Measurements from ENCODE around the gene EDC4.

DNA sequence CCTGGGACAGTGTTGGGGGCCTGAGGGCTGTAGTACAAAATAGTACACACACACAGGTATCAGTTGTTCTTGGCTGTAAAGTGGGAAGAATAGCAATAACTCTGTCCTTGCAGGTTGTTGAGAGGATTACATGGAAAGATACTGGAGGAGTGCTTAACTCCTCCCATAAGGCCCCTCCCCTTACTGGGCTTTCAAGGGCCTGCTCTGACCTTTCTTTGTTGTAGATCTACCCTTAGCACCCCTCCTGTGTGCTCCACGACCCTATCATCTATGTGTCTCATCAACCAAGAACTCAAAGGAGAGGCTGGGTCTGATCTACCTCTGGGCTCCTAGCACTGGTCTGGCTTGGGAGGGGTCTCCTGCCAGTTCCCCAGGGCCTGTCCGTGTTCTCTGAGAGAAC is 8.3 kb upstream of the EDC4 start:
- TF ChIP-seq ZNF23 (tag by site-specific recombination; IDR thresholded peaks at IDR 0.05; ENCODE audit: borderline replicate concordance): no peak
- TF ChIP-seq, protein P1, sequence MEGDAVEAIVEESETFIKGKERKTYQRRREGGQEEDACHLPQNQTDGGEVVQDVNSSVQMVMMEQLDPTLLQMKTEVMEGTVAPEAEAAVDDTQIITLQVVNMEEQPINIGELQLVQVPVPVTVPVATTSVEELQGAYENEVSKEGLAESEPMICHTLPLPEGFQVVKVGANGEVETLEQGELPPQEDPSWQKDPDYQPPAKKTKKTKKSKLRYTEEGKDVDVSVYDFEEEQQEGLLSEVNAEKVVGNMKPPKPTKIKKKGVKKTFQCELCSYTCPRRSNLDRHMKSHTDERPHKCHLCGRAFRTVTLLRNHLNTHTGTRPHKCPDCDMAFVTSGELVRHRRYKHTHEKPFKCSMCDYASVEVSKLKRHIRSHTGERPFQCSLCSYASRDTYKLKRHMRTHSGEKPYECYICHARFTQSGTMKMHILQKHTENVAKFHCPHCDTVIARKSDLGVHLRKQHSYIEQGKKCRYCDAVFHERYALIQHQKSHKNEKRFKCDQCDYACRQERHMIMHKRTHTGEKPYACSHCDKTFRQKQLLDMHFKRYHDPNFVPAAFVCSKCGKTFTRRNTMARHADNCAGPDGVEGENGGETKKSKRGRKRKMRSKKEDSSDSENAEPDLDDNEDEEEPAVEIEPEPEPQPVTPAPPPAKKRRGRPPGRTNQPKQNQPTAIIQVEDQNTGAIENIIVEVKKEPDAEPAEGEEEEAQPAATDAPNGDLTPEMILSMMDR (tag by site-specific recombination; IDR thresholded peaks at IDR 0.05): no peak
- no peak for TF ChIP-seq TCF7L2 (IDR thresholded peaks at IDR 0.05; ENCODE audit: borderline replicate concordance, low read depth, low read length)
- TF ChIP-seq, protein P2, sequence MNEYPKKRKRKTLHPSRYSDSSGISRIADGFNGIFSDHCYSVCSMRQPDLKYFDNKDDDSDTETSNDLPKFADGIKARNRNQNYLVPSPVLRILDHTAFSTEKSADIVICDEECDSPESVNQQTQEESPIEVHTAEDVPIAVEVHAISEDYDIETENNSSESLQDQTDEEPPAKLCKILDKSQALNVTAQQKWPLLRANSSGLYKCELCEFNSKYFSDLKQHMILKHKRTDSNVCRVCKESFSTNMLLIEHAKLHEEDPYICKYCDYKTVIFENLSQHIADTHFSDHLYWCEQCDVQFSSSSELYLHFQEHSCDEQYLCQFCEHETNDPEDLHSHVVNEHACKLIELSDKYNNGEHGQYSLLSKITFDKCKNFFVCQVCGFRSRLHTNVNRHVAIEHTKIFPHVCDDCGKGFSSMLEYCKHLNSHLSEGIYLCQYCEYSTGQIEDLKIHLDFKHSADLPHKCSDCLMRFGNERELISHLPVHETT (tag by site-specific recombination; IDR thresholded peaks at IDR 0.05): no peak
- TF ChIP-seq REST (tag by site-specific recombination; IDR thresholded peaks at IDR 0.05): no peak
- no peak for TF ChIP-seq ZNF561 (tag by site-specific recombination; IDR thresholded peaks at IDR 0.05; ENCODE audit: borderline replicate concordance)
- no peak for TF ChIP-seq BCL6B (tag by site-specific recombination; IDR thresholded peaks at IDR 0.05)
- no peak for TF ChIP-seq PRDM1 (tag by site-specific recombination; IDR thresholded peaks at IDR 0.05)
- no peak for TF ChIP-seq ZNF423 (tag by site-specific recombination; IDR thresholded peaks at IDR 0.05)
- TF ChIP-seq, protein P3, sequence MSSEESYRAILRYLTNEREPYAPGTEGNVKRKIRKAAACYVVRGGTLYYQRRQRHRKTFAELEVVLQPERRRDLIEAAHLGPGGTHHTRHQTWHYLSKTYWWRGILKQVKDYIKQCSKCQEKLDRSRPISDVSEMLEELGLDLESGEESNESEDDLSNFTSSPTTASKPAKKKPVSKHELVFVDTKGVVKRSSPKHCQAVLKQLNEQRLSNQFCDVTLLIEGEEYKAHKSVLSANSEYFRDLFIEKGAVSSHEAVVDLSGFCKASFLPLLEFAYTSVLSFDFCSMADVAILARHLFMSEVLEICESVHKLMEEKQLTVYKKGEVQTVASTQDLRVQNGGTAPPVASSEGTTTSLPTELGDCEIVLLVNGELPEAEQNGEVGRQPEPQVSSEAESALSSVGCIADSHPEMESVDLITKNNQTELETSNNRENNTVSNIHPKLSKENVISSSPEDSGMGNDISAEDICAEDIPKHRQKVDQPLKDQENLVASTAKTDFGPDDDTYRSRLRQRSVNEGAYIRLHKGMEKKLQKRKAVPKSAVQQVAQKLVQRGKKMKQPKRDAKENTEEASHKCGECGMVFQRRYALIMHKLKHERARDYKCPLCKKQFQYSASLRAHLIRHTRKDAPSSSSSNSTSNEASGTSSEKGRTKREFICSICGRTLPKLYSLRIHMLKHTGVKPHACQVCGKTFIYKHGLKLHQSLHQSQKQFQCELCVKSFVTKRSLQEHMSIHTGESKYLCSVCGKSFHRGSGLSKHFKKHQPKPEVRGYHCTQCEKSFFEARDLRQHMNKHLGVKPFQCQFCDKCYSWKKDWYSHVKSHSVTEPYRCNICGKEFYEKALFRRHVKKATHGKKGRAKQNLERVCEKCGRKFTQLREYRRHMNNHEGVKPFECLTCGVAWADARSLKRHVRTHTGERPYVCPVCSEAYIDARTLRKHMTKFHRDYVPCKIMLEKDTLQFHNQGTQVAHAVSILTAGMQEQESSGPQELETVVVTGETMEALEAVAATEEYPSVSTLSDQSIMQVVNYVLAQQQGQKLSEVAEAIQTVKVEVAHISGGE (tag by site-specific recombination; conservative IDR thresholded peaks at IDR 0.05; ENCODE audit: low read depth): no peak
- TF ChIP-seq ZNF266 (tag by site-specific recombination; IDR thresholded peaks at IDR 0.05; ENCODE audit: low read depth): no peak
